HepG2 (cell line): ENCODE measurements around the gene NBPF1. TPM values are rescaled to one million over a fixed set of nuclear protein-coding genes. Genes with fewer than 3 reads are reported as not detected.

Experiments
- CREBL2 ChIP-seq: sonication (generic); formaldehyde crosslinking; IDR thresholded peaks from 2 replicates; pipeline ENCODE4 v1.8.1; 2023; ENCODE audit warnings: missing genetic modification reagents, mild to moderate bottlenecking, borderline replicate concordance
- FOXJ3 ChIP-seq: sonication (generic); formaldehyde crosslinking; IDR thresholded peaks from 2 replicates; pipeline ENCODE4 v1.4.0; 2020; ENCODE audit warnings: missing genetic modification reagents, mild to moderate bottlenecking, borderline replicate concordance
- MED1 ChIP-seq: sonication (generic); formaldehyde crosslinking; IDR thresholded peaks from 2 replicates; pipeline ENCODE4 v1.4.0; 2020; ENCODE audit warnings: missing genetic modification reagents
- SMARCC2 ChIP-seq: fragments of 450-650 bp; IDR thresholded peaks from 2 replicates; pipeline ENCODE4 v1.6.1; 2017; ENCODE audit warnings: antibody characterized with exemption, mild to moderate bottlenecking
- TSC22D2 ChIP-seq: sonication (generic); formaldehyde crosslinking; IDR thresholded peaks from 2 replicates; pipeline ENCODE4 v1.5.1; 2020; ENCODE audit warnings: missing genetic modification reagents, mild to moderate bottlenecking, borderline replicate concordance
- ZKSCAN5 ChIP-seq: sonication (generic); formaldehyde crosslinking; IDR thresholded peaks from 2 replicates; pipeline ENCODE4 v1.5.1; 2020; ENCODE audit warnings: mild to moderate bottlenecking, missing genetic modification reagents
- ZMYM3 ChIP-seq: sonication (generic); formaldehyde crosslinking; IDR thresholded peaks from 2 replicates; pipeline ENCODE4 v1.5.1; 2020; ENCODE audit warnings: mild to moderate bottlenecking, missing genetic modification reagents
- ZNF282 ChIP-seq: fragments of 450-650 bp; IDR thresholded peaks from 2 replicates; pipeline ENCODE4 v1.6.1; 2018; ENCODE audit not compliant: partially characterized antibody
- ZNF512B ChIP-seq: sonication (generic); formaldehyde crosslinking; IDR thresholded peaks from 2 replicates; pipeline ENCODE4 v1.5.1; 2020; ENCODE audit warnings: missing genetic modification reagents, mild to moderate bottlenecking, borderline replicate concordance
- ZNF614 ChIP-seq: IDR thresholded peaks from 2 replicates; pipeline ENCODE4 v1.6.1; 2018; ENCODE audit warnings: missing biosample characterization, missing genetic modification reagents, inconsistent platforms, borderline replicate concordance
- polyA plus RNA-seq, 8 experiments: library from polyadenylated mRNA; depleted of rRNA in 3 of 8; stranded (reverse) in 7 of 8; unstranded in 1 of 8; fragments of >200 nt; fragmentation: Illumina TruSeq in 4 of 8; extraction: Trizol in 4 of 8; gene quantifications; 2 replicates each; pipeline versions ENCODE4 v1.2.1 to v1.2.3, GENCODE V29; 2011 to 2016; ENCODE audit warnings: low read depth in 4 of 8, missing spikeins in 1 of 8, mixed read lengths in 1 of 8; ENCODE audit not compliant: insufficient read depth in 1 of 8
- total RNA-seq, 5 experiments: library from RNA; depleted of rRNA; stranded (reverse); fragments of >200 nt; fragmentation: Illumina TruSeq; extraction: Trizol; gene quantifications; 2 replicates each; pipeline ENCODE4 v1.2.3, GENCODE V29; 2016; ENCODE audit warnings: low read depth in 1 of 5
- TF ChIP-seq, protein P1 (sequence below): sonication (generic); formaldehyde crosslinking; IDR thresholded peaks from 2 replicates; pipeline ENCODE4 v1.8.1; 2022; ENCODE audit warnings: mild to moderate bottlenecking, missing genetic modification reagents
- TF ChIP-seq, protein P2 (sequence below), 2 experiments: sonication (generic) in 1 of 2; formaldehyde crosslinking in 1 of 2; IDR thresholded peaks; 2 replicates each; pipeline versions ENCODE4 v1.5.1 to v1.6.1; 2011 to 2020; ENCODE audit warnings: borderline replicate concordance in 1 of 2, low read depth in 1 of 2, low read length in 1 of 2, mild to moderate bottlenecking in 1 of 2, missing genetic modification reagents in 1 of 2, moderate library complexity in 1 of 2
- TF ChIP-seq, protein P3 (sequence below): sonication (generic); formaldehyde crosslinking; conservative IDR thresholded peaks from 2 replicates; pipeline ENCODE4 v1.8.0; 2022; ENCODE audit warnings: mild to moderate bottlenecking, moderate library complexity, missing genetic modification reagents
- TF ChIP-seq, protein P4 (sequence below): sonication (generic); formaldehyde crosslinking; IDR thresholded peaks from 2 replicates; pipeline ENCODE4 v1.4.0; 2020; ENCODE audit warnings: missing genetic modification reagents, borderline replicate concordance

NBPF1 gene
- total and polyA plus RNA-seq, 2 of the 13 experiments (the other 11 are each of a cell fraction or from before 2014, with no cell fraction given): 30.3 to 35.6 TPM

DNA sequence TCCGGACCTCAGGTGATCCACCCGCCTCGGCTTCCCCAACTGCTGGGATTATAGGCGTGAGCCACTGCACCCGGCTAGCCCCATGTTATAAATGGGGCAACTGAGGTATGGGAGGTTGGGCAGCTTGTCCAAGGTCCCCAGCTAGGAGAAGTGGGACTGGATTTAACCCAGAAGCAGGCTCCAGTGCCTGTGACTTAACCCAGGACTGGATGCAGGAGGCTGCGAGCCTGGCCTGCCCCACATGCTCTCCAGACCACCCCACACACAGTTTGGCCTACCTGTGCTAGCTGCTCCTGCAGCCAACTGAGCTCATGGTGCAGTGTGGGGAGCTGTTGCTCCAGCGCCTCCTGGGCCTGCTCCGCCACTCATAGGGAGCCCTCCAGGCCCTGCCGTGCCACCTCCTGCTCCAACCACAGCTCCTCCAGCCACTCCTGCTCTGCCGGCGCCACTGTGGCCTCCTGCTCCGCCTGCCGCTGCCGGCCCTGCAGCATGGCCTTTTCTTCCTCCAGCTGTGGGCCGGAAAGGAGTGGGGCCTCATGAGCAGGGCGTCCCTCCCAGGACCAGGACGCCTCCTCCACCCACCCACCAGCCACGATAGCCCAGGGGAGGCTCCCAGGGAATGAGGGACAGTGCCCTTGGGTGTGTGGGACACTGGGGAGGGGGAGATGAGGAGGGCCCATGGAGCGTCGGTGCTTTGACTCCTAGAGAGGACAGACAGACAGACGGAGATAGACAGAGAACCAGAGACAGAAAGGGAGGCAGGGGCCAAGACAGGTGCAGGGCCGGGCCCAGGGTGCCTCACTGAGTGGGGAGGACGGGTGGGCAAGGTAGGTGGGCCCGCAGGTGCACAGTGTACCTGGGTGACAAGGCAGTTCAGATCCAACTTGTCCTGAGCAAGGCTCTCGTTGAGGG, 12.4 kb upstream of the NBPF1 start (continued):
- TF ChIP-seq ZNF512B (CRISPR knock-in tag): no peak
- no peak for TF ChIP-seq FOXJ3
- no peak for TF ChIP-seq ZNF614 (CRISPR knock-in tag)
- TF ChIP-seq, protein P1, sequence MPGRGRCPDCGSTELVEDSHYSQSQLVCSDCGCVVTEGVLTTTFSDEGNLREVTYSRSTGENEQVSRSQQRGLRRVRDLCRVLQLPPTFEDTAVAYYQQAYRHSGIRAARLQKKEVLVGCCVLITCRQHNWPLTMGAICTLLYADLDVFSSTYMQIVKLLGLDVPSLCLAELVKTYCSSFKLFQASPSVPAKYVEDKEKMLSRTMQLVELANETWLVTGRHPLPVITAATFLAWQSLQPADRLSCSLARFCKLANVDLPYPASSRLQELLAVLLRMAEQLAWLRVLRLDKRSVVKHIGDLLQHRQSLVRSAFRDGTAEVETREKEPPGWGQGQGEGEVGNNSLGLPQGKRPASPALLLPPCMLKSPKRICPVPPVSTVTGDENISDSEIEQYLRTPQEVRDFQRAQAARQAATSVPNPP: no peak
- TF ChIP-seq, protein P2, sequence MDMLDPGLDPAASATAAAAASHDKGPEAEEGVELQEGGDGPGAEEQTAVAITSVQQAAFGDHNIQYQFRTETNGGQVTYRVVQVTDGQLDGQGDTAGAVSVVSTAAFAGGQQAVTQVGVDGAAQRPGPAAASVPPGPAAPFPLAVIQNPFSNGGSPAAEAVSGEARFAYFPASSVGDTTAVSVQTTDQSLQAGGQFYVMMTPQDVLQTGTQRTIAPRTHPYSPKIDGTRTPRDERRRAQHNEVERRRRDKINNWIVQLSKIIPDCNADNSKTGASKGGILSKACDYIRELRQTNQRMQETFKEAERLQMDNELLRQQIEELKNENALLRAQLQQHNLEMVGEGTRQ (IDR thresholded peaks at IDR 0.05; ENCODE audit: low read depth, low read length): no peak
- TF ChIP-seq, protein P2 (CRISPR knock-in tag; IDR thresholded peaks at IDR 0.05; ENCODE audit: borderline replicate concordance): no peak
- TF ChIP-seq ZMYM3 (CRISPR knock-in tag): no peak
- TF ChIP-seq SMARCC2: no peak
- TF ChIP-seq ZKSCAN5: no peak
- TF ChIP-seq, protein P3, sequence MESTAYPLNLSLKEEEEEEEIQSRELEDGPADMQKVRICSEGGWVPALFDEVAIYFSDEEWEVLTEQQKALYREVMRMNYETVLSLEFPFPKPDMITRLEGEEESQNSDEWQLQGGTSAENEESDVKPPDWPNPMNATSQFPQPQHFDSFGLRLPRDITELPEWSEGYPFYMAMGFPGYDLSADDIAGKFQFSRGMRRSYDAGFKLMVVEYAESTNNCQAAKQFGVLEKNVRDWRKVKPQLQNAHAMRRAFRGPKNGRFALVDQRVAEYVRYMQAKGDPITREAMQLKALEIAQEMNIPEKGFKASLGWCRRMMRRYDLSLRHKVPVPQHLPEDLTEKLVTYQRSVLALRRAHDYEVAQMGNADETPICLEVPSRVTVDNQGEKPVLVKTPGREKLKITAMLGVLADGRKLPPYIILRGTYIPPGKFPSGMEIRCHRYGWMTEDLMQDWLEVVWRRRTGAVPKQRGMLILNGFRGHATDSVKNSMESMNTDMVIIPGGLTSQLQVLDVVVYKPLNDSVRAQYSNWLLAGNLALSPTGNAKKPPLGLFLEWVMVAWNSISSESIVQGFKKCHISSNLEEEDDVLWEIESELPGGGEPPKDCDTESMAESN: no peak
- TF ChIP-seq CREBL2: no peak
- no peak for TF ChIP-seq ZNF282
- TF ChIP-seq, protein P4, sequence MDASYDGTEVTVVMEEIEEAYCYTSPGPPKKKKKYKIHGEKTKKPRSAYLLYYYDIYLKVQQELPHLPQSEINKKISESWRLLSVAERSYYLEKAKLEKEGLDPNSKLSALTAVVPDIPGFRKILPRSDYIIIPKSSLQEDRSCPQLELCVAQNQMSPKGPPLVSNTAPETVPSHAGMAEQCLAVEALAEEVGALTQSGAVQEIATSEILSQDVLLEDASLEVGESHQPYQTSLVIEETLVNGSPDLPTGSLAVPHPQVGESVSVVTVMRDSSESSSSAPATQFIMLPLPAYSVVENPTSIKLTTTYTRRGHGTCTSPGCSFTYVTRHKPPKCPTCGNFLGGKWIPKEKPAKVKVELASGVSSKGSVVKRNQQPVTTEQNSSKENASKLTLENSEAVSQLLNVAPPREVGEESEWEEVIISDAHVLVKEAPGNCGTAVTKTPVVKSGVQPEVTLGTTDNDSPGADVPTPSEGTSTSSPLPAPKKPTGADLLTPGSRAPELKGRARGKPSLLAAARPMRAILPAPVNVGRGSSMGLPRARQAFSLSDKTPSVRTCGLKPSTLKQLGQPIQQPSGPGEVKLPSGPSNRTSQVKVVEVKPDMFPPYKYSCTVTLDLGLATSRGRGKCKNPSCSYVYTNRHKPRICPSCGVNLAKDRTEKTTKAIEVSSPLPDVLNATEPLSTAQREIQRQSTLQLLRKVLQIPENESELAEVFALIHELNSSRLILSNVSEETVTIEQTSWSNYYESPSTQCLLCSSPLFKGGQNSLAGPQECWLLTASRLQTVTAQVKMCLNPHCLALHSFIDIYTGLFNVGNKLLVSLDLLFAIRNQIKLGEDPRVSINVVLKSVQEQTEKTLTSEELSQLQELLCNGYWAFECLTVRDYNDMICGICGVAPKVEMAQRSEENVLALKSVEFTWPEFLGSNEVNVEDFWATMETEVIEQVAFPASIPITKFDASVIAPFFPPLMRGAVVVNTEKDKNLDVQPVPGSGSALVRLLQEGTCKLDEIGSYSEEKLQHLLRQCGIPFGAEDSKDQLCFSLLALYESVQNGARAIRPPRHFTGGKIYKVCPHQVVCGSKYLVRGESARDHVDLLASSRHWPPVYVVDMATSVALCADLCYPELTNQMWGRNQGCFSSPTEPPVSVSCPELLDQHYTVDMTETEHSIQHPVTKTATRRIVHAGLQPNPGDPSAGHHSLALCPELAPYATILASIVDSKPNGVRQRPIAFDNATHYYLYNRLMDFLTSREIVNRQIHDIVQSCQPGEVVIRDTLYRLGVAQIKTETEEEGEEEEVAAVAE (CRISPR knock-in tag): no peak
- TF ChIP-seq TSC22D2: no peak
- no peak for TF ChIP-seq MED1 (CRISPR knock-in tag)
